GM19035 (cell line): ENCODE data around the gene GREB1L.
"Not testable (repeated sequence)": the region's sequence is repeated elsewhere in the genome, so short reads cannot be mapped to it uniquely, and the experiment has no call there.

Source experiments
- ATAC-seq: cut with Tn5 transposase; IDR thresholded peaks from one replicate; pipeline ENCODE4 v1.9.1; 2021; ENCODE audit not compliant: unreplicated experiment

GREB1L gene

DNA sequence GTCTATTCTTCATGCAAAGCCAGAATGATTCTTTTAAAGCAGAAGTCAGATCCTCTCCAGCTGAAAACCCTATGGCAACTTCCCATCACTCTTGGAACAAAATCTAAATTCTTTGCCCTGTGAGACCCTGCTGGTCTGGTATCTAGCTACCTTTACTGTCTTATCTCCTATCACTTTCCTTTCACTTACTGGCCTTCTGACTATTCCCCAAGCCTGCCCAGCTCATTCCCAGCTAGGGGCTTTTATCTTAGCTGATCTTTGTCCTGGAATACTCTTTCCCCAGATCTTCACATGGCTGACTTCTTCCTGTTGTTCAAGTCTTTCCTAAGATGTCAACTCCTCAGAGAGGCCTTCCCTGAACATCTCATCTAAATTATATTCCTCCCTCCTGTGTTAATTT lies 63.6 kb downstream of the GREB1L start:
- no peak for ATAC-seq

DNA sequence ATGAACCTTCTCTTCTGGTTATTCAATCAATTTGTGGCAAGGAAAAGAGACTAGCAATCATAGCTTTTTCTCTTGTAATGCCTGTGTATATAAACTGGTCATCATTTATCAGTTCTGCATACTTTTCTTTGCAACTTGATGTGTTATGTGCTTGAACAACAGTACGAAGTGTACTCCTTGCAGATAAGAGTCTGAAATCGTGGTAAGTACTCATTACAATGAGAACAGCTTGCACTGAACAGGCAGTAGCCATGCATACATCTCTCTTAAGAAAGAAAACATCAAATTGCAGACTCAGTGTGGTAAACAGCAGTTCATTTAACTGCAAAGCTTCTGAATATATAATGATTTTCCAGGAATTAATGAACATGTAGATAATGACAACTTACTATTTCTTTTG lies 64.3 kb downstream of the GREB1L start:
- ATAC-seq = no peak

DNA sequence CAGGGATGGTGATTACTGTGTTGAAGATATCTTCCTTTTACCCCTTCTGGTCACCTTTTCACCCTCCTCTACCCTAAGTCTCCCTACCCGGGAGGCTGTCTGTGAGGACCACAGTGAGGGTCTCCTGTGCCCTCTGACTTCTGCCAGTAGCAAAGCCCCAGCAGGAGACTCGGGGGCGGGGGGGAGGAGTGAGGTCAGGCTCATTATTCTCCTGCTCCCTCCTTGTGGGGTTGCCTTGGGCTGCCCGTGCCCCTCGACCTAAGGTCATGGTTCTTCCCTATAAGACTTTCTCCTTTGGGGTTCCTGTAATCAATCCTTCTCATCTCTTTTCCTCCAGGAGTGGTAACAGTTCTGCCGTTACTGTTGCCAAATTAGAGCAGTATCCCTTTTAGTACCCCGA lies 65.5 kb downstream of the GREB1L start:
- no peak for ATAC-seq

DNA sequence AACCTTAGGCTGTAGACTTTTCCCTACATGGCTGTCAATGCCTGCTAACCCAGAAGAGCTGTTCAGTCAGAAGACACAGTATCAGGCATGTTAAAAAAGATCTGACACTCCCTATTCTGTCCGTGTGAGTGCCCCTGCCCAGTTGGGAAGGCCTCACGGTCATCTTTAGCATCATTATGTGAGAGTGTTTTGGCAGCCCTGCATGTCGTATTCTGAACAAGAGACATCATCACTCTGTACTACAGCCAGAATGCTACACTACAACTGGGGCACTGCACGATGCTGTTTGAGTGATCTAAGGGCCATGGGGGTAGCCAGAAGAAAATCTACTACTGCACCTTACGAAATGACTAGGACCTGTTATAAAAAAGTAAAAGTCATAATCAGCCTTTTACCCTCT lies 67.2 kb downstream of the GREB1L start:
- no peak for ATAC-seq

DNA sequence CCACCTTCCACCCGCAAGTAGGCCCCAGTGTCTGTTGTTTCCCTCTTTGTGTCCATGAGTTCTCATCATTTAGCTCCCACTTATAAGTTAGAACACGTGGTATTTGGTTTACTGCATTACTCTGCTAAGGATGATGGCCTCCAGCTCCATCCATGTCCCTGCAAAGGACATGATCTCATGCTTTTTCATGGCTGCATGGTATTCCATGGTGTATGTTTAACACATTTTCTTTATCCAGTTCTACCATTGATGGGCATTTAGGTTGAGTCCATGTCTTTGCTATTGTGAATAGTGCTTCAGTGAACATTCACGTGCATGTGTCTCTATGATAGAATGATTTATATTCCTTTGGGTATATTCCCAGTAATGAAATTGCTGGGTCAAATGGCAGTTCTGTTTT lies 69.9 kb downstream of the GREB1L start:
- not testable (repeated sequence) for ATAC-seq

DNA sequence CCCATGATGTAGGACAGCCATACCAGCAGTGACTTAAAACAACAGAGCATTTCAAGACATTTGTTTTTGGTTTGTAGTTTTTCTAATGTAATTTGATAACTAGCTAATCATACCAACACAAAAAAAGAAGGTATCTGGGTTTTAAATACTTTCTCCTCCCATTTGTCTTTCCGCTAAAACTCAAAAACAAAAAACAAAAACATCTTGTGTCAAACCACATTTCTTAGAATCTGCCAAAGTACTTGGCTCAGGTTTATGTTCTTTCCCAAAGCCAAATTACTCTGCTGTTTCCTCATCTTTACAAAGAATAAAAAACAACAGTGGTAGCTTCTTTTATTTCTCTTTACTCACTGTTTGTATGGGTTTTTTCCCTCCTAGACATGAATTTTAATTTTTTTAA lies 71.5 kb downstream of the GREB1L start:
- ATAC-seq = no peak

DNA sequence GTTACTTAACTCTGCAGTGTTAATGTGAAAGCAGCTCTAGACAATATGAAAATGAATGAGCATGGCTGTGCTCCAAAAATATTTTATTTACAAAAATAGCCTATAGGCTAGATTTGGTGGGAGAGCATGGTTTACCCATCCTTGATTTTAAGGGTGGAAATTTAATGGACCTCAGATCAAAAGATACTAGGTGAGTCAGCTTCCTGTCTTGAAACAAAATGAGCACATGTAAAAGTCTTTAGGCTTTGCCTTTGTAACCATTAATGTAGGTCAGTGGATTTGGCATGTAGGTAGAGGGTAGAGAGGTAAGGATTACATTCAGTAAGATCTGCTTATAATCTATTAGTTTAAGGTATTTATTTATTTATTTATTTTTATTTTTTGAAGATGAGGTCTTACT lies 72.7 kb downstream of the GREB1L start:
- no peak for ATAC-seq

DNA sequence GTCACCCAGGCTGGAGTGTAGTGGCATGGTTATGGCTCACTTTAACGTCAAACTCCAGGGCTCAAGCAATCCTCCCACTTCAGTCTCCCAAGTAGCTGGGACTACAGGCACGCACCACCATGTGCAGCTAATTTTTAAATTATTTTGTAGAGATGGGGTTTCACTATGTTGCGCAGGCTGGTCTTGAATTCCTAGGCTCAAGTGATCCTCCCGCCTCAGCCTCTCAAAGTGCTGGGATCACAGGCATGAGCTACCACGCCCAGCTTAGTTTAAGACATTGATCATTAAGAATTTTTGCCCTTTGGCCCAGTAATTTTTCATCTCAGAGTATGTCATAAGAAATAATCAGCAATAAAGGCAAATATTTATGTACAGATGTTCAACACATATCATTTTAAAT lies 73.1 kb downstream of the GREB1L start:
- ATAC-seq = not testable (repeated sequence)

DNA sequence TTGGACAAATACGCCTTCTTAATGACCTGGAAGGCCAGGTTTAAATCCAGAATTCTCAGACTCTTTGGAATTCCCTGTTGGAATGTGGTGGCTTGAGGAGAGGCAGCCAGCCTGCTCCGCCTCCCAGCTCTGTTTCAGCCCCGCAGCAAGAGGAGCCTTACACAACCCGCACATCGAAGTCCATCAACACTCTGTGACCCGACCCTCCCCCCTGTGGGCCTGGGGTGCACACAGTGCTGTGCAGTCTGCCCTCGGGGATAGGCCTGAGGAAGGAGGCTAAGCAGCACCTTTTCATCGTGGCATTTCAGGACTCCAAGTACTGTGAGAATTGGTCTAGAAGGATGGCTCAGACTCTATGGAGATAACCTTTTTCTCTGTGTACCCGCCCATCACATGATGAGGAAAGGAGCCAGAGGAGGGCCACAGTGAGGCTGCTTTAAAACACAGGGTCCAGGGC lies 73.7 kb downstream of the GREB1L start:
- ATAC-seq = no peak

DNA sequence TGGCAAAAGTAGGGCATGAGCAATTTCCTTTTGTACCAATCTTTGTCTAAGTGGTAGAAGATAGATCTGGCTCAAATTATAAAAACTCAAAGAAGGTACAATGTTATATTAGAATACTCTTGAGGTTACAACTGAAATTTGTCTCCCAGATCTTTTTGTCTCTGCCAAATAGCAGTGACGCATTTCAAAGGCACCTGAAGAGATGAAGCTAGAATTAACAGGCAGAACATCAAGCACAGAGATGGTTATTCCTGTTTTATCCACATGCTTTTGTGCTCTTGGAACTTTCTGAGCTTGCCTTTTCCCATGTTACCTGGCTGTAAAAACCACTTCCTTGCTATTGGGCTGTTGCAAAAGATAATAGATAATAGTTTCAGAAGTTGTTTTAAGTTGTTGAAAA lies 74.3 kb downstream of the GREB1L start:
- ATAC-seq = no peak

DNA sequence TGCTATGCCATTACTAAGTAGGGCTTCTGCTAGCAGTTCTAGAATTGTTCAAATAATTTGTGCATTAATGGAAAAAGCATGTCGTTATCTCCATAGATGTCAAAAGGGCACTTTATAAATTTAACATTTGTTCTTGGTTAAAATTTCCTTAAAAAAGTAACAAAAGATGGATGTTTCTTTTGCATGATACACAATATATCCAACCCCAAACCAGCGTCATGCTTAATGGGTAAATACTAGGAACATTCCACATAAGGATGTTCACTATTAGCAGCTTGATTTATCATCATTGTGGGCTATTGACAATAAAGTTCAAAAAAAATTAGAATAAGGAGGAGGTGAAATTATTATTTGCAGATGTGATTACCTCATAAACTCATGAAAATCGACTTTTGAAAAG lies 79.7 kb downstream of the GREB1L start:
- no peak for ATAC-seq

DNA sequence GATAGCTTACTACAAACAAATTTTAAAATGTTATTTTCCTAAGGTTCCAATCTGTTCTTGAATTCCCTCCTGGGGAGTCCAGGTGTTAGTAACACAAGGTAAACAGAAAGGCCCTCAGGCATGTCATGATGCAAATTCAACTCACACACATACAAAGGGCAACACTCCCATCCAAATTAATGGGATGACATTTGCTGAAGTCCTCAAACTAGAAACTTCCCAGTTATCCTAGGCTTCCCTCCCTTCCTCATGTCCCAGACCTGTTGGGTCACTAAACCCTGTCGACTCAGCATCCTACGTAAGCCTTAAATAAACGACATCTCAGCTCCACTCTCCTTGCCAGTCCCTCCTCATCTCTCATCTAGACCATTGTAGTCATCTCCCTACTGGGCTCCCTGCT lies 85.1 kb downstream of the GREB1L start:
- no peak for ATAC-seq

DNA sequence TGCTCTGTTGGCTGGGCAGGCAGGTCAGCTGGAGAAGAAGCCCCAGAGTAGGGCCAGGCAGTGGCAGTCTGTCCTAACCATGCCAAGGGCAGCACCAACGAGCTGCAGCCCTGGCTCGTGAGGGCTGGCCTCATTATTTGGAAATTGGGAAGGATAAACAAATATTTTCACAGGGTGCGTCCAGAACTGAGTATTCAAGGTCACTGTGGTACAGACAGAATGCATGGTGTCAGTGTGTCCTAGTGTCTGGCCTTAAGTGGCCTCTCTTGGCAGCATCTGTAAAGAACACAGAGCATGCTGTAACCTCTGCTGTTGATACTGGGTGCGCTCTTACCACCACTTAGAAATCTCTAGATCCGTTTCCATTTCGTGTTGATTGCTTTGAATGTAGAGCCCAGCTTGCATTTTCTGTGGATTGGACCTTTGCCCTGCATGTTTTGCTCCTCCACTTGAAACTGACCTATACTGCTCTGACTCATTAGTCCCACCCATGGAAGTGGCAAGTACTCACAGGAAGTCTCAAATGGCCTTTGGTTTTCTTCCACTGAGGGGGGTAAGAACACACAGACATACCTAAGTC lies 88.2 kb downstream of the GREB1L start:
- ATAC-seq = no peak

DNA sequence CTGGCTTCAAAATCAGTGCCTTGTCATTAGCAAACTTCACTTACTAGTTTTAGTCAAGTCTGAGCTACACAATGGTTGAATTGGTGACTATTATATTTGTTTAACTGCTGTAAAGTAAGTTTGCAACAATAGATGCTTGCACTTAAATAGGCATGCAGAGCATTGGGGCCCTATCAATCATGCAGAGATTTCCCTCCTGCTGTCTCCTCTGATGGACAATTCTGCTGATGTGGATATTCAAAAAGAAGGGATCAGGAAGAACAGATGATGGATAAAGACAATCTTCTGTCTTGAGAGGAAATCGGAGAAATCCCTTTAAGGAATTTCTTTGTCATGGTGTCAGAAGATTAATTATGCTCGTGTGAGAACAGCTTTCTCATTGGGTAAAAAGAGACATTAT lies 89.0 kb downstream of the GREB1L start:
- ATAC-seq = no peak

DNA sequence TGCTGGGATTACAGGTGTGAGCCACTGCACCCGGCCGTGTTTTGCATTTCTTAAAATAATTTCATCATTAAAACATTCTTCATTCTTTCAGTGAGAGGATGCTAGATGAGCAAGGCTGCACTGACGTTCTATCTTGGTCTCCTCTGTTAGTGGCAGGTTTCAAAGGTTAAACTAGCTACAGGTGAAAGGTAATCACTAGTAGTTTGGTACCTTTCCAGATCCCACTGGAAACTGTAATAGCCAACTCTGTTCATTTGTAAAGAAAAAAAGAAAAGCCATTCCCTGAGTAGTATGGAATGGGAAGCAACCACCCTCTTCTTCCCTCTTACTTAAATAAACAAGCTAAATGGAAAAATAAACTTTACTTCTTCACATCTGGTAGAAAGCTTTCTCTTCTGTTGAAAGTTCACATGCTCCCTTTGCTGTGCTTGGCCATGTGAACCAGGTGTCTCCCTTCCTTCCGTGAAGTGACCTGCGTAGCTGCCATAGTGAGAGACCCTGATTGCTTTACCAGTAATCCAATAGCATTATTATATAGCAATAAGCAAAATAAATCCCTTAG lies 94.0 kb downstream of the GREB1L start:
- no peak for ATAC-seq

DNA sequence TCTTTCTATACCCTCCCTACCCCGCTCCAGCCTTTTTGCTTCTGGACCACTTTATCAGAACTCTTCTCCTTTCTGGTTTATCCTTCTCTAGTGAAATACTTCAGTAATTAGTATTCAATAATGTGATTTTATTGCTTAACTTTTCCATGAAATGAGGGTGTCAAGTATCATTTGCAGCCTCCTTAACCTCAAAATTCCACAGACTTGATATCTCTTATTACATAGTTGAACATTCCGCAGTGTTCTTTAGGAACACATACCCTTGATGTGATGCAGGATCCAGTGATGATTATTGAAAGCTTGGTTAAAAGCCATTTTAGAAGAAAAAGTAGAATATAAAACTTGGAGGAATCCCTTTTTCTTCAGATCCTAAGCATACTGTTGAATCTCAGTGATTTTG lies 94.8 kb downstream of the GREB1L start:
- ATAC-seq = no peak

DNA sequence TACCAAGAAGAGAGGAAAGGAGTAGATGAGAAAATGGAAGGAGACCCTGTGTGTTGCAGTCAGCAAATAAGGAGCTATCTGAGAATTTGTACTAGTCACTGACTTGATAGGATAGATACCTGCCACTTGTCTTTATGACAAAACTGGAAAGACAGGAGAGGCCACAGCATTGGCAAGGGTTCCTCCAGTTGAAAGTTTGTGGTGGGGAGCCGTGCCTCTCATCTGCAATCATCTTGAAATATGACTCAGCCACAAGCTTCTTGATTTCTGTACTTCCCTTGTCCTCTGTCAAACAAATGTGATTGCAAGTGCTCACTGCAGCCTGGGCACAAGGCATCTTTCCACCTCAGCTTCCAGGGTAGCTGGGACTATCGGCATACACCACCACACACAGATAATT lies 99.1 kb downstream of the GREB1L start:
- no peak for ATAC-seq

DNA sequence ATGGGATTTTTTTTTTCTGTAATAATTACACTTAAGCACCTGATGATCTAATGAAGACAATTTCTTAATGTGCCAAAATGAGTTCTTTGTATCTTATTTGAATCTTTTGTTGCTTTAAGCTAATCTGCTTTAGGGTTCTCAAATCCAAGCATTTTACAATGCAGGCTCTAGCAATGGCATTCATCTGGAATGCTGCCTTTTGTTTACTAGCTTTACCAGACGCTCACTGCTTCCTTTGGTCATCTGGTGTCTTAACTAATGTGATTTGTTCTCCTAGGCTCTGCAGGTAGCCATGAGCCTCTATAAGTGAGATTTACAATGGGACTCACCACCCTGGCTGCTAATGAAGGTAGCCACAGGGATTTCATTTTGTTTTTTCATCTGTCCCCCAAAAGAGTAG lies 100.3 kb downstream of the GREB1L start:
- ATAC-seq = no peak

DNA sequence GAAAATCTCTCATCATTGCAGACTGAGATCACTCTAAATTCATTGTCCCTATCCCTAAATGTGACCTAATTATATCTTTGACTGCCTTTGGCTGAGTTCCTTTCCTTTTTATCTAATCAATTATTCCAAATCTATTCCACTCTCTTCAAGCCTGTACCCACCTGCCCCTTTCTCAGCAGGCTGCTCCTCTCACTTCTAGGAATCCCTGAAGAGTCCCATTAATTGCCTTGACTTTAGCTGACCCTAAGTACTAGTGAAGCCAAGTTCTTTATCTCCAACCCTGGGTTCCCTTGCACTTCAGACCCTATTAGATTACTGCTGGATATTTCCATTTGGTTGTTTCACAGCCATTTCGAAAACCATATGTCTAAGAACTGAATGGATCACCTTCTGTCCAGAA lies 102.8 kb downstream of the GREB1L start:
- ATAC-seq = no peak

DNA sequence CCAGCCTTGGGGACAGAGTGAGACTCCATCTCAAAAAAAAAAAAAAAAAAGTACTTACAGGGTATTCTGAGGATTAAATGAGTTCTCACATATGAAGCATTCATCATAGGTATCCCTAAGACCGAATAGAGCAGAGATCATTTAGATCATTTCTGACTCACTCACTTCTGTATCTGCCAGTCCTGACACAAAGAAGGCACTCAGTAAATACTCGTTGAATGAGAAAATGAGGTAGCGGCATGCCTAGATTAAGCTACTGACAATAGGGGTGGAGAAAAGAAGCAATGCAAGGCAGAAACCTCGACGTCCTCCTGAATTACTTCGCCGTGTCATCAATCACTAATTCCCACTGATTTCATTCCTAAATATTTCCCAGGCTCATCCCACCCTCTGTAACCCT lies 103.8 kb downstream of the GREB1L start:
- no peak for ATAC-seq

DNA sequence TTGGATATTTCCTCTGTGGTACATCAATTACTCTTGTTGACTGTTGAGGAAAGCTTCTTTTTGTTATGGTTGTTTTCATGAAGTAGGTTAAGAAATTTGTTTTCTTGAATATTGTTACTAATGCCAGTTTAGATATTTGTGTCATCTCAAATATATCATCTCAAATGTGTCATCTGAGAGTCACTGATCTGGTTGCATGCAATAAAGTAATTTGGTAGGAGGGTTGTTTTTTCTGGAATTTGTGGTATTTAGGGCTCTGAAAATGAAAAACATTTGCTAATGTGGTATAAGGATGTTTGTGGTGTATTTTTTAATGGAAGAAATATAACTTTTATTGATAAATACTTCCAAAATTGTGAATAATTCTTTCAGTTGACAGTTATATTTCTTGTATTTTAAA lies 117.7 kb downstream of the GREB1L start:
- ATAC-seq = no peak

DNA sequence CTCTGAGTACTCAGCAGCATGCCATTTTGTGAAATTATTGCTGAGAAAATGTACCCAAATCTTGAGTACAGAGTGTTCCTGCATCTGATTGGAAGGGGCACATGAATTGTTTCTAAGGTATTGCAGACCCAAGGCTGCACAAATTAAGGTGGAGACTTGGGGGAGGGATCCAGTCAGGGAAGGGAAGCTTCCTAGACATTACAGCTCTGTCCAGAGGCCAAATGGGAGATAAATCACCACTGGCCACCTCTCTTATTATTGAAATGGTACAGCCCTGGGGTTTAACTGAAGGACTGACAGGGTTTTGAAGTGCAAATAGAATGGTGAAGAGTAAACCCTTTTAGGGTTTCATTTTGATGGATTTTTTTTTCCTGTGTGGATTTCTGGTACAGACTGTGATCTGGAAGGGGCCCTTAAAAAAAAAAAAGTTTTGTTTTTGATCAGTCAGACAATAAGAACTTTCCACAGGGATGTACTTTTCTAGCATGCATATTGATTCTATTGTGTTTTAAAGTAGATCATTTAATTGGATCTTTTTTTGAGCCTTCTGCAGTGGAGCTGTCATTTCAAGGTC lies 119.4 kb downstream of the GREB1L start:
- no peak for ATAC-seq

DNA sequence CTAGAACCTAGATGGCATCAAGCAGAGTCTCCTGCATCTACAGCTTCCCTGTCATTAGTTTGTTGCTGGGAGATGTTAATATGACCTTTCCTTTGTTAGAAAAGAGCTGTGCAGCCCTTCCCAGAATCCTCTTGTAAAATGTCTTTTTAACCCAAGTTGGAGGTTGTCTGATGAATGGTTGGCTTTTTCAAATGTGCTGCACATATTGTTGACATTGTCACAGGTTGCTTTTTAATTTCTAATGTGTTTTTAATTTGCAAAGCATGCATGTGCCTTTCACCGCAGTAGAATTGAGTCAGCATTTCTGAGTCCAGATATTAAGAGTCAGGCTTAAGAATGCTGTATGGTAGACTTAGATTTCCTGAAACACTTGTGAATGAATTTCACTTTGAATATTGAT lies 120.8 kb downstream of the GREB1L start:
- no peak for ATAC-seq
